ENCODE measurements around the gene MCEMP1. TPM values are rescaled to one million over a fixed set of nuclear protein-coding genes. Genes with fewer than 3 reads are reported as not detected.

Gene MCEMP1
- total RNA-seq, 2 donors from 2014 or later, result not detected

DNA sequence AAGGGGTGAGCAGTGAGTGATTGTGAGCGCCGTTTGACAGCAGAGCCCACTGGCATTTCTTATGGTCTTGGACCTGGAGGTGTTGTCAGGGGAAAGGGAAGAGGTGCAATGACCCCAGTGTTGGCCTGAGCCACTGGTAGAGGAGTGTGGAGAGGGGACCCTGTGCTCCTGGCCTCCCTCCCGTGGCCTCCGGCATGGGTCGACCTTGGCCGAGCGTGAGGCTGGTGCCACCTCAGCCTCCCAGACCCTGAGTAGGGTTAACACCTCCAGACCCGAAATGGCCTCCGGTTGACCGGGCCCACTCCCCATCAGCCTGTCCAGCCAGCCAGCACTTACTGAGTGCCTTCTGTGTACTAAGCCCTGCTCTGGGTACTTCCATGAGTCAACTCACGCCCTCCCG, 10.3 kb downstream of the MCEMP1 start:
- DNase-seq, result no peak
- no peak overlapping the region for H3K4me3 ChIP-seq
- no peak overlapping the region for H3K27ac ChIP-seq
- H3K4me1 ChIP-seq, result peaks cover 4% of the 10 kb centered on the region
- H3K27me3 ChIP-seq, result no peaks in the 10 kb centered on the region
- ATAC-seq, result no peak
- peaks cover 0 to 2% of the 10 kb centered on the region in 2 donors for H3K36me3 ChIP-seq (replicated peaks in 1 of 2; ENCODE audit: insufficient read depth in 1 of 2, low read depth in 2 of 2)
- H3K9me3 ChIP-seq, result no peaks in the 10 kb centered on the region
- intact Hi-C loops (cut with DNase I), result loop anchor here (10.0 kb wide), 1 partner anchor 118 kb away; no protein-coding TSS in a partner anchor
- WGBS, 2 donors, result 63 to 67% methylated on average over 9 to 12 of the region's 12 CpGs
- no peak for TF ChIP-seq POLR2A (IDR thresholded peaks at IDR 0.05)
- TF ChIP-seq, protein P1, sequence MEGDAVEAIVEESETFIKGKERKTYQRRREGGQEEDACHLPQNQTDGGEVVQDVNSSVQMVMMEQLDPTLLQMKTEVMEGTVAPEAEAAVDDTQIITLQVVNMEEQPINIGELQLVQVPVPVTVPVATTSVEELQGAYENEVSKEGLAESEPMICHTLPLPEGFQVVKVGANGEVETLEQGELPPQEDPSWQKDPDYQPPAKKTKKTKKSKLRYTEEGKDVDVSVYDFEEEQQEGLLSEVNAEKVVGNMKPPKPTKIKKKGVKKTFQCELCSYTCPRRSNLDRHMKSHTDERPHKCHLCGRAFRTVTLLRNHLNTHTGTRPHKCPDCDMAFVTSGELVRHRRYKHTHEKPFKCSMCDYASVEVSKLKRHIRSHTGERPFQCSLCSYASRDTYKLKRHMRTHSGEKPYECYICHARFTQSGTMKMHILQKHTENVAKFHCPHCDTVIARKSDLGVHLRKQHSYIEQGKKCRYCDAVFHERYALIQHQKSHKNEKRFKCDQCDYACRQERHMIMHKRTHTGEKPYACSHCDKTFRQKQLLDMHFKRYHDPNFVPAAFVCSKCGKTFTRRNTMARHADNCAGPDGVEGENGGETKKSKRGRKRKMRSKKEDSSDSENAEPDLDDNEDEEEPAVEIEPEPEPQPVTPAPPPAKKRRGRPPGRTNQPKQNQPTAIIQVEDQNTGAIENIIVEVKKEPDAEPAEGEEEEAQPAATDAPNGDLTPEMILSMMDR (IDR thresholded peaks at IDR 0.05), result no peak

DNA sequence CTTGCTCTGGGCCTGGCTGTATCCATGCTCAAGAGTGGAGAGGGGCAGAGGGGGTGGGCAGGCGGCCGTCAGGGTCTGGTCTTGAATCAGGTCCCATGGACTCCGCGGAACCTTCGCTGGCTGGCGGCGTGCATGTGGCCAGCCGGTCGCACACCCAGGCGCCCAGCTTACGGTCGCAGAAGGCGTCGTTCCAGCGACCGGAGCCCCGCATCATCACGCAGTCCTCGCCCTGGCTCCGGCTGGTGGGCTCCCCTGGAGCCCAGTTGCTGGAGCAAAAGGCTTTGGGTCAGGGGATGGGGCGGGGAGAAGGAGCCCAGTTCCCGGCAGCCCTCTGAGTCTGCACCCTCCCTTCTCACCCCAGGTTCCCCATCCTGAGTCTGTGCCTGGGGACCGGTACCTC, 12.3 kb downstream of the MCEMP1 start:
- 31 to 57% methylated on average over 1 to 23 of the region's 23 CpGs for WGBS, 2 donors
- ATAC-seq, result no peak

DNA sequence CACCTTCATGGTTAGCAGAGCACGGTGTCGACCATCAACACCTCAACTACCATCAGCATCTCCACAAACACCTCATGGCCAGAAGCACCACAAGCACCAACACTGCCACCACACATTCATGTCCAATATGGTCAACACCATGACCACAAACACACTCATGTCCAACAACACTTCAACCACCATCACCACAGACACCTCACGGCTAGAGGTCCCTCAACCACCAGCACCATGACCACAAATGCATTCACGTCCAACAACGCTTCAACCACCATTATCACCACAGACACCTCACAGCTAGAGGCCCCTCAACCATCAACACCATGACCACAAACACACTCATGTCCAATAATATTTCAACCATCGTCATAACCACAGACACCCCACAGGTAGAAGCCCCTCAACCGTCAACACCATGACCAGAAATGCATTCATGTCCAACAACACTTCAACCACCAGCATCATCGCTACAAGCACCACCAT, 13.9 kb downstream of the MCEMP1 start:
- Histone ChIP-seq H3K4me1 (no peaks in the 10 kb centered on the region), H3K36me3 (replicated peaks in 1 of 2; ENCODE audit: insufficient read depth in 1 of 2, low read depth in 2 of 2) (no peaks in the 10 kb centered on the region), H3K4me3 (no peak overlapping the region), H3K27me3 (no peaks in the 10 kb centered on the region), H3K9me3 (no peaks in the 10 kb centered on the region), H3K27ac (no peak overlapping the region)
- 70 to 74% methylated on average over 8 of the region's 8 CpGs for WGBS, 2 donors
- DNase-seq (no peak), ATAC-seq (no peak)
- intact Hi-C loops (cut with DNase I), result no loop called here
- TF ChIP-seq, protein P1 (IDR thresholded peaks at IDR 0.05), result no peak
- no peak for TF ChIP-seq POLR2A (IDR thresholded peaks at IDR 0.05)

More for the DNA sequence above, 12.3 kb downstream of the MCEMP1 start:
- intact Hi-C loops (cut with DNase I), result loop anchor here (10.0 kb wide), 1 partner anchor 116 kb away; no protein-coding TSS in a partner anchor
- no peaks in the 10 kb centered on the region for H3K36me3 ChIP-seq (replicated peaks in 1 of 2; ENCODE audit: insufficient read depth in 1 of 2, low read depth in 2 of 2)
- H3K27ac ChIP-seq, result no peak overlapping the region
- DNase-seq, result no peak
- TF ChIP-seq POLR2A (IDR thresholded peaks at IDR 0.05), result no peak
- TF ChIP-seq, protein P1 (IDR thresholded peaks at IDR 0.05), result no peak
- H3K27me3 ChIP-seq, result no peaks in the 10 kb centered on the region
- no peaks in the 10 kb centered on the region for H3K4me1 ChIP-seq
- H3K9me3 ChIP-seq, result no peaks in the 10 kb centered on the region
- no peak overlapping the region for H3K4me3 ChIP-seq

DNA sequence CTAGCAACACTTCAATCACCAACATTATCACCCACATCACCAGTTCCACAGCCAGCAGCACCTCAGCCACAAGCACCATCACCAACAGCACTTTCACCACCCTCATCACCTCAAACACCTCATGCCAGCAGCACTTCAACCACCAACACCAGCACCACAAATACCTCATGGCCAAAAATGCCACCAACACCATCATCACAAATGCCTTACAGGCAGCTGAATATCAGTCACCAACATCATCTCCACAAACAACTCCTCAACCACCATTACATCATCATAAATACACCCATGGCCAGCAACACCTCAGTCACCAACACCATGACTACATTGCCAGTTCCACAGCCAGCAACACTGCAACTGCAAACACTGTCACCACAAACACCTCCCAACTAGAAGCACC, 14.6 kb downstream of the MCEMP1 start:
- H3K9me3 ChIP-seq, result no peaks in the 10 kb centered on the region
- ATAC-seq (no peak), DNase-seq (no peak)
- no peaks in the 10 kb centered on the region for H3K36me3 ChIP-seq (replicated peaks in 1 of 2; ENCODE audit: insufficient read depth in 1 of 2, low read depth in 2 of 2)
- H3K27me3 ChIP-seq, result no peaks in the 10 kb centered on the region
- H3K4me3 ChIP-seq, result no peak overlapping the region
- H3K4me1 ChIP-seq, result no peaks in the 10 kb centered on the region
- no peak overlapping the region for H3K27ac ChIP-seq
- intact Hi-C loops (cut with DNase I), result no loop called here
- no peak for TF ChIP-seq POLR2A (IDR thresholded peaks at IDR 0.05)
- TF ChIP-seq, protein P1 (IDR thresholded peaks at IDR 0.05), result no peak

DNA sequence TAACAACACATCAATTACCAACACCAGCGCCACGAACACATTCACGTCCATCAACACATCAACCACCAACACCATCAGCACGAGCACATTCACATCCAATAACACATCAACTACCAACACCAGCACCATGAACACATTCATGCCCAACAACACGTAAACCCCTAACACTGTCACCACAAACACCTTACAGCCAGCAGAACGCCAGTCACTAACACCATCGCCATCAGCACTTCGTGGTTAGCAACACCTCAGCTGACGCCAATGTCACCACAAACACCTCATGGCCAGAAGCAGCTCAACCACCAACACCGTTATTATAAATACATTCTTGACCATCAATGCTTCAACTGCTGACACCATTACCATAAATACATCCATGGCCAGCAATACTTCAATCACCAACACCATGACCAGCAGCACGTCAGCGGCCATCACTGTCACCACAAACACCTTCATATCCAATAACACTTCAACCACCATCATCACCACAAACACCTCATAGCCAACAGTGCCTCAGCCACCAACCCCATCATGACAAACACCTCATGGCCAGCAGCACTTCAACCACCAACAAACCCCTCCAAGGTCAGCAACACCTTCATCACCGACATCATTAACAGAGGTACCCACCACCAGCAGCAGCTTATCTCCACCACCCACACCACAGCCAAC, 15.7 kb downstream of the MCEMP1 start:
- DNase-seq, result no peak
- 58 to 70% methylated on average over 13 of the region's 13 CpGs for WGBS, 2 donors
- Histone ChIP-seq H3K27me3 (no peaks in the 10 kb centered on the region), H3K9me3 (no peaks in the 10 kb centered on the region), H3K27ac (no peak overlapping the region), H3K4me1 (no peaks in the 10 kb centered on the region), H3K36me3 (replicated peaks in 1 of 2; ENCODE audit: insufficient read depth in 1 of 2, low read depth in 2 of 2) (no peaks in the 10 kb centered on the region), H3K4me3 (no peak overlapping the region)
- no peak for TF ChIP-seq POLR2A (IDR thresholded peaks at IDR 0.05)
- TF ChIP-seq, protein P1 (IDR thresholded peaks at IDR 0.05), result no peak
- no peak for ATAC-seq
- intact Hi-C loops (cut with DNase I), result no loop called here
